HG03439 (cell line): ENCODE results near the gene AGAP1.

ENCODE experiments used
- ATAC-seq: cut with Tn5 transposase; IDR thresholded peaks from one replicate; pipeline ENCODE4 v1.9.1; 2021; ENCODE audit warnings: mild to moderate bottlenecking, moderate library complexity; ENCODE audit not compliant: unreplicated experiment

Gene AGAP1

DNA sequence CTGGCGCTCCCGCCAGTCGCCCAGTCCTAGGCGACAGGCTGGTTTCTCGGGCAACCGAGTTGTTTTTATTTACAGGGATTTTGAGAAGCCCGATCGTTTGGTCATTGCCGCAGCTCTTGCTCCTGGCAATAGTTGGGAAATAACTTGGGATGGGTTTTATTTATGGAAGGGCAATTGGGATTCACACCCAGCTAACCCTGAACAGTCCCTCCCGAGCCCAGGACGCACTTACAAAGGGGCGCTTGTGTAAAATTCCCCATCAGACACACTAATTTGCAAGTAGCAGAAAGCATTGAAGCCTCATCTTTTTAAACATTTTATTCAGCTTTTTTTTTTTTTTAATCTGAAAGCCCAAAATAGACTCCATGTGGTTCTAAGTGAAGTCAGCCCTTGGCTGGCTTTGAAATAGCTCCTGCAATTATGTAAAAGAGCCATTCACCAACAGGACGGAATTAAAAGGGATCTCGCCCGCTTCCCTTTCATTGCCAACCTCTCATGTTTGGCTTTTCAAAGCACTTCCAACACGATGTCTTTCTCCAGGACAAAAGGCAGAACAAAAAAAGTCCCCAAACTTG, 677.9 kb downstream of the AGAP1 start:
- no peak for ATAC-seq

DNA sequence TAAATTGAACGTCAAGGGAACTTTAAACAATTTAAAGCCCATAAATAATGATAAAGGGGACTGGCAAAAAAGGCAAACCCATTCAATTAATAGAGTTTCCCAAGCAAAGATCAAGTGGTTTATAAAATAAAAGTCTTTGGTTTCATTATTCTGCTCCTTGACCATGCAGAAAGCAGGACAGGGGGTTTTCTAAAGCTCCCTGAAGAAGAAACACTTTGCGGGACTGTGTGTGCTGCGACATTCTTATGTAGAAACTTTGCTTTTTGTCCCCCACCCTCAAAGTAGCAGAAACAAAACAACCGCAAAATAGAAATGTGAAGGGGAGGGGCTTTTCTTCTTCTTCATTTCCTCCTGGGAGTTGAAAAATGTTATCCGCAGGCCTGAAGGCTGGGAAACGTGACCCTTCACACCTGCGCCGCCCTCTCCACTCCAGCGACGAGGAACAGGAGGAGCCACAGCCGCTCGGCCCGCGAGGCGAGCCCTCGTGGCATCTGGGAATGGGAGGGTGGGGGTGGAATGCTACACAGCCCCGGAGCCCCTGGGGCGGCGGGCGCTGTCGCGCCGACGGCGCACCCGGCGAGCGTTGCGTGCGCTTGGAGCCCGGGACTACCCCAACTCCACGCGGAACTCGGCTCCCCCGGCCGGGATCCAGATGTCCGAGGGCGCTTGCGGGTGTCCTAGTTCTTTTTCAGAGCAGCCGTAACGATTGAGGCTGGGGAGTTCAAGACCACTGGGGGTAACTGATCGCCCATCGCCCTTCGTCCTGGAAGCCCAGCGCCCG, 678.6 kb downstream of the AGAP1 start:
- ATAC-seq: no peak

DNA sequence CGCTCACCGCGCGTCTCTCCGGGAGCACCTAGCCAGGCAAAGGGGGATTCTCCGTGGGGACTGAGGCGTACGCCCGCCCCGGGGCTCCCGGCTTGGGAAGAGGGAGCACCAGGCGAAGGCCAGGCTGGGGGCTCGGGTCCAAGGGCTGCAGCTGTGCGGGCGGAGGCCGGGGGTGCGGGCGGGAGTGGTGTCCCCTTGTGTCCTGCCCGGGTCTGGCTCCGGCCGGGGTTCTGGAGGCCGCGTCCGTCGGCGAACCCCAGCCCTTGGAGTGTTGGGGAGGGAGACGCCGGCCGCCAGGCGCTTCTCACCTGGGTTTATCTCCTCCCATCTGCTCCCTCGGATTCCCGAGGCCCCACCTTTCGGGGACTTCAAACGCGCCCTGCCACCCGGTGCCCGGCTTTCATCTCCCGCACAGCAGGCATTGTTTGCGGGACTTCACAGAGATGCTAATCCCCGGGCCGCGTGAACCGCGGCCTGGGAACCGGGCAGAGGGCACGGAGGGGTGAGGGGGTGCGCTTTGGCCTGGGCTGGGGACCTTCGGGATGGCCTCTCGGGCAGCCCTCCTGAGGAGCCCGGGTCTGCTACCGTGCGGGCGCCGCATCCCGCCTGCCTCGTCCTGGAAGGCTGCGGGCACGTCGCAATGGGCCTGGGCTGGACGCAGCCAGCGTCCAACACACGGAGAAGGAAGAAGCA, 679.3 kb downstream of the AGAP1 start:
- no peak for ATAC-seq

DNA sequence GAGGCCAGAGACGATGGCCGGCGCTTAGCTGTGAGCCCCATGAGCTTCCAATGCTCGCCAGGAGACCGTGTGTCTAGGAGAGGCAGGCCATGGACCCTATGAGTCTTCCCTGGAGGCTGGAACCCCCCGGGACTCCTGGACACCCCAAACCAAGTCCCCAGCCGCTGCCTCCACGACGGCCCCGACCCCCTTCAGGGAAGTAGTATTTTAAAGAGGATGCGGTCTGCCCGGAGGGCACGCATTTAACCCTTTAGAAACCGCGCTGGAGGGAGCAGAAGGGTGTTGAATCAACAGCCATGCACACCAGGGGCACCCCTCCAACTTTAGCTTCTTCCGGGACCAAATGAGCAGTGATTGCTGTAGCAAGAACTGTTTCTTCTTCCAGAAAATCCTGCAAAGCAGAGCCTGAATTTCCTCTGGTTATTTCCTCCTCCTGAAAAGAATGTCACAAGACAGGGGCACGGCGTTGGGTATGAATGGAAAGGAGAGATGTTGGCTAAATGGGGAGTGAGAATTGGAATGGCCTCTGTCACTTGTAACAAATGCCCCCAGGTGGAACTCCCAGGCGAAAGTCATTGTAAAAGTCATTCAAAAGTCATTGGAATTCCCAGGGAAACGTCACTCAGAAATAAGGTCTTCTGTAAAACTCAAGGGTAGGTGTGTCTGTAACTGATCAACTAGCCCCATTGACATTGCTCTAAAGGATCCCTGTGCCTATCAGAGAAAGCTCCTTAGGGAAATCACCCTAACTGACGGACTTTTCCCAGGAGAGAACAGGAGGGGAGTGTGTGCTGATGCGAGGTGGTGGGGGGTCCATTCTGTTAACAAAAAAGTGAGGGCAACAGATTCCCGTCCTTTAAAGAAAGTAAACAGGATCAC, 680.1 kb downstream of the AGAP1 start:
- ATAC-seq: no peak

DNA sequence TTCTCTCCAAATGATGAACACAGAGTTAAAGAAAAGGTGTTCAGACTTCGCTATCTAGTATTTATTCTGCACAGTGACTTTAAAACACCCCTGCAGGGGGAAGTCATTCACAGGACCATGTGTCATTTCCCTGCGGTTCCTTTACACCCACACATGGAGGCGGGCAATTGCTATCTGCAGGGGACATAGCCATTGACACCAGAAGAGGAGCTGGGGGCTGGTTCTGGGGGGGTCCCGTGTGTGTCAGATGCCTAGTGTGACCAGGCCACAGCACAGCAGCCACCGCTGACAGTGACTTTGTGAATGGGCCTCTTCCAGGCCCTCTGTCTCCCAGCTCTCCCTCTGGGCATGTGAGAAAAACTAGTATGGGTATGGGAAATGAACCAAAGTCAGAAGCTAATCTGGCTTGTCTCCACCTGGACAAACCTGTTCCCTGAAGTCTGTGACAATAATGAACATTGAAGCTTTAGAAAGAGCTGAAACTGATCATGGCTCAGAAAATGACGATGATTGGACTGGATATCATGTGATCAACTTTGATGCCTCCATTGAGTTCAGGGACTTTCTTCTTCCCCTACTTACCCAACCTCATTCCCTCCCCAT, 681.8 kb downstream of the AGAP1 start:
- ATAC-seq: no peak

DNA sequence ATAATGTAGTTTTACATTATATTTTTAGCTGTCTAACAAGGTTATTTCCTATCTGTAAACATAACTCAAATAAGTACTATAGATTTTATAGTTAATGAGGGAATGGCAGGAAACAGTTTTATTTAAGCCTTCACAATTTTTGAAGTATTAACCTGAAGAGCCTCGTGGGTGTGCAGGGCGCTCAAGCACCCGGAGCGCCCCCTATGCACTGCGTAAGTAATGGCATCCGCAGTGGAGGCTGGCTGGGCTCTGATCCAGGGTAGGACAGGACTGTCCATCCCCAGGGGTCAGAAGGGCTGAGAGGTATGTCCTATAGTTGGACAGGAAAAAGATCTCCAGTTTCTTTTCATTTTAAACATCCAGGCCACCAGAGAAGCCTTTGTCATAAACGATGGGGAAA, 682.6 kb downstream of the AGAP1 start:
- no peak for ATAC-seq

DNA sequence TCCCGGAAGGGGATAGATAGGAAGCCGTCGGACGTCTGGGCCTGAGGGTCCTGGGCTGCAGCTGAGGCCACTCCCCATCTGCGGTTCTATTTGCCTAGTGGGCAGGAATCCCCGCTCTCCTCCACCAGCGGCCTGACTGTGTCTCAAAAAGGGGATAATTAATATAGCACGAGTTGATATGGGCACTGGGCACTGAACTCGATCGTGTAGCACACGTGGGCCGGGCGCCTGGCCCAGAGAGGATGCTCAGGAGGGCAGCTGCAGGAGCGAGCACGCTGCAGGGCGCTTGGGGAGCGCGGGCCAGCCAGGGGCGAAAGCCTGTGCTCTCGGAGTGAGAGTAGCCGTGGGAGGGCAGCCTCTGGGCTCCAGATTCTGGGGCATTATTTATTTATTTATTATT, 683.1 kb downstream of the AGAP1 start:
- ATAC-seq: no peak

DNA sequence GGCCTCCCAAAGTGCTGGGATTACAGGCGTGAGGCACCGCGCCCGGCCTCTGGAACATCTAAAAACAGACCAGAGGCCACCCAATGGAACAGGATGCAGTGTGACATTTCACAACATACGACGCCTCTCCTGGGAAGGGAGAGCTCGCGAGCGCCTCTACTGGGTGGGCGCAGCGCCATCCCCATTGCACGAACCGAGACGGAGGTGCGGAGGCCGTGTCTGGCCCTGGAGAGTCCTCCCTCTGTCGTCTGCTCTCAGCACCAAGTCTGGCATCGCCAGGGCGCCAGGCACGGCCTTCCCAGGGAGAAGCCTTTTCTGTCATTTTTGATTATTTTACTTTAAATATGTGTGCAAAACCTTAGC, 683.7 kb downstream of the AGAP1 start:
- ATAC-seq: no peak

DNA sequence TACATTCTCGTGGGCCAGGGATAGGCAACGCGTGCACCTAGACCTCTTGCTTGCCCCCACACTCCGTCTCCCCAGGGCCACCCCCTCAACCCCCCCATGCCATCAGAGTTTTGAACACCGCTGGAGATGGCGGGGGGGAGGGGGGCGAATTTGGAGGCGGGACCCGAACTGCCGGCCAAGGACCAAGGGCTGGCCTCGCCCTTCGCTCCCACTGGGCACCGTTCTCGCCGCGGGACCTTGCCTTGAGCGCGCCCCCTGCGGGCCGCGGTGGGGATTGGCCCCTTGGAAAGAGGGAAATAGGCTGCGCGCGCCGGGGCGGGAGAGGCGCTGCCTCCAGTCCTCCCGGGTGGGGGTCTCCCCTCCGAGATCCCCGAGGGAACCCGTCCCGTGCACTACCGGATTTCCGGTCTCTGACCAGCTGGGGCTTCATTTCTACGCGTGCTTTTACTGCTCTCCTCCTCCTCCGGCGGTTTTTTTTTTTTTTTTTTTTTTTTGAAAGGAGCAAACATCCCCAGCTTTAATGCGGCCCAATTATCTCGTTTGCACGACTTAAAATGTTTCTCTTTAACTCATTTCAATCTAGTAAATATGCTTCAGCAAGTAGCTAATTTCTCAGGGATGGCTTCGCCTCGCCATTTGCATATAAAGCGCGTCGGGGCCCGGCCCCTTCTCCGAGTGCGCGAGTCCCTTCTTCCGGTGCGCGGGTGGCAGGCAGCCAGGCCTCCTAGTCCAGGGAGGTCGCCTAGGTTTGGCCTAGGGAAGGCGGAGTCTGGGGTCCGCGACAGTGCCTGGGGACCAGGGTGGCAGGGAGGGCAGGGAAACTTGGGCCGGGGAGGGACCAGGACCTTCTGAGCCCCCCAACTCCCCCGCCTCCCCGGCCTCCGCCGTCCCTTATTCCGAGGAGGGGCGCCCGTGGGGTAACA, 684.4 kb downstream of the AGAP1 start:
- no peak for ATAC-seq

DNA sequence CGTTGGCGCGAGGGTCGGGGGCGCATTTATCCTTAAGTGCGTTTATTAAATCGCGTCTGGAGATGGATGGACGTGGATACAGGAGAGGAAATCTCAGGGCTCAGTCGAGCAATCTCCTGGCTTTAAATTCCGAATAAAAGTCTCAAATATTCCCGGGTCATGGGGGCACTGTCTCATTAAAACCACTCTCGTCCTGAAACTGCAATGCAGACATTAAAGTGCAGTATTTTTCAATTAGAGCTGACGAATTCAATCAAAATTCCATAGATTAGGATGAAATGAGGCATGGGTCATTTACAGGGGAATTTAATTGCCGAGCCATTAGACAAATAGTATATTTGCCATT, 685.0 kb downstream of the AGAP1 start:
- no peak for ATAC-seq

DNA sequence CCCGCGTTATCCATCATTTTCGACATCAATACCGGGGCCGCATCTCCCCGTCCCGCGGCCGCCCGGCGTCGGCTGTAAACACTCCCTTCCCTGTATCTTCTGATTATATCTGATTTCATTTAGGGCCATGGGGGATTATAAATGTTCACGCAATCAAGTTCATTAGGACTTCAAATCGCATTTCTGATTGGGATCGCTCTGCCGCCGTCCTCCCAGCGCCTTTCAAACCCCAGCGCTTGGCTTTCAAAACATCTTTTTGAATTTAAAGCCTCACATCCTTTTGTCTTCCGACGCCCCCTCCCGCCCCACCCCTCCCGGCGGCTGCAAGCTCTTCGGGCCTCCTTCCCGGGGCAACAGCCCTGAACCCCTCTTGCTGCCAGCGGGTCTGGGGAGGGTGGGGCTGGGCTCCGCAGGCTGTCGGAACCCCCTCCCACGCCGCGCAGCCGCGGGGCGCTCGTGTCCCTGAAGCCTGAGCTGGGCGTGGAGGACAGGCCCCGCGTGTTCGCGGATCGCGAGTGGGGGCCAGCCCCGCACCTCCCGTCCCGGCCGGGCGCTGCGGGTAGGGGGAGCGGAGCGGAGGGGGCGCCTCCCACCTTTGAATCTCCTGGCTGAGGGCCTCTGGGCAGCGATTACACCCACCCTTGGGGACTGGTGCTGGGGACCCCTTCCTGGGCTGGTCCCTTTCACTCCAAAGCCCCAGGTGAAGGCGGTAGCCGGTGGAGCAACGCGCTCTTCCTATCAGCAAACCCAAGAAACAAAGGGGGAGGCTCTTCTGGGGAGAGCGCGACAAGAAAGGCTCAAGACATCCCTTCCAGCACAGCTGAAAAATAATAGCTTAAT, 685.6 kb downstream of the AGAP1 start:
- ATAC-seq: no peak

DNA sequence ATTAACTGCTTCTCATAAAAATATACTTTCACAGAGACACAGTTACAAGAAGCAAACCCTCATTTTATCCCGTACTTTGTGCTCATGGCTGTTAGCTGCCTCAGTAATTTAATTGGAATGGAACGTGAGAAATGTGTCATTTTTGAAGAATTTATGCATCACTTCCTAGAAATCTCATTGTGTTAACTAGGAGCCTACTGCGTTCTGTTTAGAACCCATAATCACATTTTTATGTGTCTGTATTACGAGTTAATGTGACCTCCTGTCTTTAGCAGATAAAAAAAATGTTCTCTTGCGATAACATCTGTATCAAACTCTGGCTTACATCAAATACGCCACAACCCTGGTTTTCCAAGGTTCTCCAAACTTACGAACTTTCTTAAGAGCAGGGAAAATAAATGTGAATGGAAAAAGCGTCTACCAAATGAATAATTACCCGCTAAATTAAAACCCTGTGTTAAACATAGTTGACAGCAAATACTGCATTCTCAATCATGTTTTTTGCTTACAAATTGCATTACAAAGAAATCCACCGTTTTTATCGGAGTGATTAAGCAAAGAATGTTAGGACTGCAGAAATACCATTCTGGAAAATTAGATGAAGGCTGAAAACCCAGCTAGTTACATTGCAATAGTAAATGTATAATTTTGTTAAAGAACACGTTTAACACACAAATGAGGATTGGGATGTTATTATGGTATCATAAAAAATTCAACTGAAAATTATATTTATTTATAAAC, 686.4 kb downstream of the AGAP1 start:
- no peak for ATAC-seq

DNA sequence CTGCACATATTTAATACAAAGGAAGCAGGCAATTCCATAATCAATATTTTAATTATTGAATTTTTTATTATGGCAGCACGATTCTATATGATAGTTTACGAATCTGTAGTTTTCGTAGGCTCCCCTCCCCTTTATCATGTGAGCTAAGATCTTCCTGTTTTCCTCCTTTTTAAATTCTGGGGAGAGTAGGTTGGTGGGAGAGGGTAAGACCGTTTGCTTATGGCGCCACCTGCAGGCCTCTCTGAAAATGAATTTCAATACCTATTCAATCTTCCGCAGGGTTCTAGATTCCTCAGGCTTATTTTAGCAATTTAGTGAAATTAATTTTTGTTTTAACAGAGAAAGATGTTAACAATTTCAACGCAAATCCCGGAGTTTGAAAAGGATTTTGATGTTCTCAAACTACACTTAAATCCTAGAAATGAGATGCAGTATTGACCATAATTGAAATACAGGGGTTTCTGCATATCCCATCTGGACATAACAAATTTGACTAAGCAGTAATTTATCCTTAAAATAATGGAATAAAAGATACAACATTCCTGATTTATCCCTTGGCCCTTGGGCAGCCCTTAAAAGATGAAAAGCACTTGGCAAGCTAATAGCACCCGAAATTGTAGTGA, 687.1 kb downstream of the AGAP1 start:
- no peak for ATAC-seq
